Hematopoietic multipotent progenitor cell treated with erythropoietin and hydrocortisone succinate and interleukin-3 and kit ligand, for 8 days (in vitro differentiated cells): Measurements from ENCODE around the gene GAPVD1.
"Not testable (repeated sequence)": the region's sequence is repeated elsewhere in the genome, so short reads cannot be mapped to it uniquely, and the experiment has no call there.

Experiments used
- DNase-seq: peaks from one replicate; pipeline ENCODE4 v3.0.0-alpha.2; 2015

The GAPVD1 gene

DNA sequence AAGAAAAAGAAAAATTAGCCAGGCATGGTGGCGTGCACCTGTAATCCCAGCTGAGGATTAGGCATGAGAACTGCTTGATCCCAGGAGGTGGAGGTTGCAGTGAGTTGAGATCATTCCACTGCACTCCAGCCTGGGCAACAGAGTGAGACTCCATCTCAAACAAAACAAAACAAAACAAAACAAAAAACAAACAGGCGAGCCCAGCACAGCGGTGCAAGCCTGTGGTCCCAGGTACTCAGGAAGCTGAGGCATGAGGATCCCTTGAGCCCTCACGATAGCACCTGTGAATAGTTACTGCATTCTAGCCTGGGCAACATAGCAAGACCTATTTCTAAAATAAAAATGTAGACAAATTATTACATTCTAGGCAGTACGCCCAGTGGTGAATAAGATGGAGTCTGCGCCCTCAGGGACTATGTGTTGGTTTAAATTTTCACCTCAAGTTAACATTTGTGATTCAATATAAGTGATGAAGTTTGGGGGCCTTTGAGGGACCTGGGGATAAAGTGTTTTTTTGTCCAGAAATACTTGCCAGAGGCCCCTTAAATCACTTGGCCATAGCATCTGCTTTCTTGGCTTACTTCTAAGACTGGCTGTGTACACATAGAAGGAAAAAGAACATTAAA, 3.4 kb upstream of the GAPVD1 start:
- DNase-seq, result no peak

- no peak for DNase-seq
These were observed 2.6 kb upstream of the GAPVD1 start for GRCh38 chr9:125258832-125259534.

- DNase-seq, result no peak
These were observed 1.1 kb upstream of the GAPVD1 start for GRCh38 chr9:125260561-125260960.

DNA sequence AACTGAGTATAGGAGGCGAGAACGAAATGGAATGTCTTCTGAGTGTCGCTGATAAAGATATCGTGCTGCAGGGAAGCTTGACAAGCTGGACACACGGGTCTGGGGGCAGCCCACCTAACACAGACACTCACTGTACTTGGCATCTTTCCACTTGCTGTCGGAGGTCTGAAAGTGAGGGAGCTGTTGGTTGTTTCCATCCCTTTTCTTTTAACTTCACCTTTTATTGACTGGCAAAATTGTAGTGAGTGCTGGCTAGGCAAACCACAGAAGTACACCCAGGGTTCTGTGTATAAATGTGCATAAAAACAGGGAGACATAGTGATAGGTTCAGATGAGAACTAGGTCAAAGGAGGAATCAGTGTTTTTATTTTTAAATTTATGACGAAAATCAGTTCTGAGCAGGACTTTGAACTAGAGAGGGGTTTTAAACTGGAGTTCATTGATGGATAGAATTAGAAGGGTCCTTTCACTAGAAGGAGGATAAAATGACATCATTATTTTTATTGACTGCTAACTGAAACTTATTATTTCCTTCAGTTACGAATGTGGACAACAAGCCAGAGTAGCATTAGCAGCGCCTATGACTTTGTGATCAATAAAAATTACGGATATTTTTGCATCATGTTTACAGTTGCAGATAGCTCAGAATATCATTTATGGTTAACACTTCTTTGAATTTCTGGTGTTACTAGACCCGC, 817 bp downstream of the GAPVD1 start:
- peak; percentile 55 for DNase-seq

DNA sequence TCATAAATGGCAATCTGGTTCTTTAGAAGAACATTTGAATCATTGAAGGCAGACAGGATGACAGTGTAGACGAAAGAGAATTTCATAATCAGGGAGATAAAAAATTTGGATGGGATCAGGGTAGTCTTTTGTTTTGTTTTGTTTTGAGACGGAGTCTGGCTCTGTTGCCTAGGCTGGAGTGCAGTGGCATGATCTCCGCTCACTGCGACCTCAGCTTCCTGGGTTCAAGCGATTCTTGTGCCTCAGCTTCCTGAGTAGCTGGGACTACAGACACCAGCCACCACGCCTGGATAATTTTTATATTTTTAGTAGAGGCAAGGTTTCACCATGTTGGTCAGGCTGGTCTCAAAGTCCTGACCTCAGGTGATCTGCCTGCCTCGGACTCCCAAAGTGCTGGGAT, 2.4 kb downstream of the GAPVD1 start:
- DNase-seq, result not testable (repeated sequence)

DNA sequence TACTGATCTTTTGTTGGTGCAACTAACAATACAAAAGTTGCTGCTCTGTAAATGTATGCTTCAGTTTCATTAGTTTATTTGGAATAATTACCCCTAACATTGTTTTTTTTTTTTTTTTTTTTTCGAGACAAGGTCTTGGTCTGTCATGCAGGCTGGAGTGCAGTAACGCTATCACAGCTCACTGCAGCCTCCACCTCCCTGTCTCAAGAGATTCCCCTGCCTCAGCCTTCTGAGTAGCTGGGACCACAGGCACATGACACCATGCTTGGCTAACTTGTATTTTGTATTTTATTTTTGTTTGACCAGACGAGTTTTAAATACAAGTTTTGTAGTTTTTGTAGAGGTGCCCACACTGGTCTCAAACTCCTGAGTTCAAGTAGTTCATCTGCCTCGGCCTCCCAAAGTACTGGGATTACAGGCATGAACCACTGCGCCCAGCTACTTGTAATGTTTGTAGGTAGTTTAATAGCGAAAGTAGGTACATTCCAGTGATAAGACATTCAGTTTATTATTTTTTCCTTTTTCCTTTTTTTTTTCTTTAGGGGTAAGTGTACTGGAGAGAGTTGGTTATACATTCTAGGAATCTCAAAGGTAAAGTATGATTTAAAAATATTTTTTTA, 6.9 kb downstream of the GAPVD1 start:
- DNase-seq, result no peak

GRCh38 chr9:125269014-125269397, 7.4 kb downstream of the GAPVD1 start:
- DNase-seq, result no peak

DNA sequence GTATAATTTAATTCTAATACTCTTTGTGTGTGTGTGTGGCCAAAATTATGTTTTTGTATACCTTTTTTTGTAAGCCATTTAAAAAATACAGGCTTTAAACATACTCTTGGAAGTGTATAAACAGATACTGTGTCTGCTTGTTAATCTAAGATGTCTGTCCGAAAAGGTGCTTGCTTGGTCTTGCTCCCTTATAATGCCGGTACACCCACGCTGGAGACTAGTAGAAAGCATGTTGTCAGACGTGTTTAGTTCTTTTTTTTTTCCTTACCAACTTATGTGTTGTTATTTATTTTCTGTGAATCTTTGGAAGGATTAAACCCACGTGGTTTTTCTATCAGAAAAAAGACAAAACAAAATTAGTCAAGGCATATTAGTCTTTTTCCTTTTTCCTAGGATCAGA, 9.5 kb downstream of the GAPVD1 start:
- no peak for DNase-seq

GRCh38 chr9:125272697-125273096, 11.1 kb downstream of the GAPVD1 start:
- no peak for DNase-seq

DNA sequence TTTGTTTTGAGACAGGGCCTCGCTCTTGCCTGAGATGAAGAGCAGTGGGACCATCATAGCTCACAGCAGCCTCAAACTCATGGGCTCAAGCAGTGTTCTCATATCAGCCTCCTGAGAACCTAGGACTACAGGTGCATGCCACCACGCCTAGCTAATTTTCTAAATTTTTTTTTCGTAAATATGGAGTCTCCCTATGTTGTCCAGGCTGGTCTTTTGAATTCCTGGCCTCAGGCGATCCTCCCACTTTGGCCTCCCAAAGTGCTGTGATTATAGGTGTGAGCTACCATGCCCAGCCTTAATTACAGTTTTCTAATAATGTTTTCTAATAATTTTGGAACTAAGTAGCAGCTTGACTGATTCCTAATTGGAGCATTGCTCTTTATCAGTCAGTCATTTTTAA, 15.1 kb downstream of the GAPVD1 start:
- DNase-seq, result no peak

DNA sequence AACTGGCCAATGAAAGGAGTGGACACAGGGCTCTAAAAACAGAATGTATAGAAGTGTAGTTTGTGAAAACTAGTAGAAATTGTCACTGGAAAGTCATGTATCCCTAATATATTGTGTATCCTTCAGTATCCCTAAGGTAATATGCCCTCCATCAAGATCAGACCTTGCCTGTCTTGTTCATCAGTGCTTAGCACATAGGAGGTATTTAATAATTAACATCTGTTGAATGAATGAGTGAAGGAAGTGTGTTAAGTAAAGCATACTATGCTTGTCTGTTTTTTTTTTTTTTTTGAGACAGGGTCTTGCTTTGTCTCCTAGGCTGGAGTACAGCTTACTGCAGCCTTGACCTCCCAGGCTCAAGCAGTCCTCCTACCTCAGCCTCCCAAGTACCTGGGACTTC, 15.8 kb downstream of the GAPVD1 start:
- DNase-seq, result no peak

GRCh38 chr9:125280945-125281344, 19.3 kb downstream of the GAPVD1 start:
- DNase-seq, result peak; percentile 29

- DNase-seq, result peak; percentile 100
These were observed 23.2 kb downstream of the GAPVD1 start for GRCh38 chr9:125284855-125285254.

DNA sequence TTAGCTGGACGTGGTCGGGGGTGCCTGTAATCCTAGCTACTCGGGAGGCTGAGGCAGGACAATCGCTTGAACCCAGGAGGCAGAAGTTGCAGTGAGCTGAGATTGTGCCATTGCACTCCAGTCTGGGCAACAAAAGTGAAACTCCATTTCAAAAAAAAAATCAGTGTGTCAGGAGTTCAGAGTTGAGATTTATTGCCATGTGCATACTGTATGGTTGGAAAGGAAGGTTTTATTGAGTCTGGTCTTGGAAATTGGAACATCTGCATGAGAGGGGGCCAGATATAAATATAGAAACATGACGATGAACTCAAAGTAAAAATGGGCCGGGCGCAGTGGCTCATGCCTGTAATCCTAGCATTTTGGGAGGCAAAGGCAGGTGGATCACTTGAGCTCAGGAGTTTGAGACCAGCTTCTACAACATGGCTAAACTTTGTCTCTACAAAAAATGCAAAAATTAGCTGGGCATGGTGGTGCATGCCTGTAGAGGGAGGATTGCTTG, 25.4 kb downstream of the GAPVD1 start:
- not testable (repeated sequence) for DNase-seq

GRCh38 chr9:125293134-125293533, 31.5 kb downstream of the GAPVD1 start:
- no peak for DNase-seq

DNA sequence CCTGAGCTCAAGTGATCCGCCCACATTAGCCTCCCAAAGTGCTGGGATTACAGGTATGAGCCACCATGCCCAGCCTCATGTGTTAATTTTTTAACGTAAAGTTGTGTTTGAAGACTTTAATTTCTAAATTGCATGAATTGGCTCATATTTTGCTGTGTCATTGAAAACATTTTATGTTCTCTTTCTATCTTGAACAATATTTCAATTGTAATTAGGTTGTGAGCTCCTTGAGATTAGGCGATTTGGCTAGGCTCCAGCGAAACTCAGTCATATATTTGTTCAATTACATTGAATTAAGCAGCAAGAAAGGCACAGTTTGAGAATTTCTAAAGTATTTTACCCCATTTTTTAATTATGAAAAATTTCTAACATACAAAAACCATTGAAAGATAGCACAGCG, 34.0 kb downstream of the GAPVD1 start:
- peak; percentile 66 for DNase-seq

- DNase-seq, result no peak
These were observed 35.3 kb downstream of the GAPVD1 start for GRCh38 chr9:125296843-125297372.

DNA sequence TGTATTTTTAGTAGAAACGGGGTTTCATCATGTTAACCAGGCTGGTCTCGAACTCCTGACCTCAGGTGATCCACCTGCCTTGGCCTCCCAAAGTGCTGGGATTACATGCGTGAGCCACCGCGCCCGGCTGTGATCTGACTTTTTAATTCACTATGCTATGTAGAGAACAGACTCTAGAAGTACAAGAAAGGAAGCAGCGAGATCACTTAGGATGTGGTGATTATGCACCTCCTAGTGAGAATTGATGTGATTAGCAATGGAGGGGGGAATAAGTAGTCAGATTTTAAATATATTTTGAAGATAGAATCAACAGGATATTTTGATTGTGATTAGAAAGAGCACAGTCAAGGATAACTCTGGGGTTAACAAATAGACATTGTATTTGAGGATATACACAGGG, 36.3 kb downstream of the GAPVD1 start:
- DNase-seq, result no peak

DNA sequence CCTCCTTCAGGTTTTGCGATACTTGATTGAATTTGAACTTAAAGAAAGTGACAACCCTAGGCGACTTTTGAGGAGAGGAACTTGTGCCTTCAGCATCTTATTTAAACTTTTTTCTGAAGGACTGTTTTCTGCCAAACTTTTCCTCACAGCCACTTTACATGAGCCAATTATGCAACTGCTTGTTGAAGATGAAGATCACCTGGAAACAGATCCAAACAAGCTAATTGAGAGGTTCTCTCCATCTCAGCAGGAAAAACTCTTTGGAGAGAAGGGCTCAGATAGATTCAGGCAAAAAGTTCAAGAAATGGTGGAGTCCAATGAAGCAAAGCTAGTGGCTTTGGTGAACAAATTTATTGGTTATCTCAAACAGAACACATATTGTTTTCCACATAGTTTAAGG, 40.6 kb downstream of the GAPVD1 start:
- DNase-seq, result no peak

DNA sequence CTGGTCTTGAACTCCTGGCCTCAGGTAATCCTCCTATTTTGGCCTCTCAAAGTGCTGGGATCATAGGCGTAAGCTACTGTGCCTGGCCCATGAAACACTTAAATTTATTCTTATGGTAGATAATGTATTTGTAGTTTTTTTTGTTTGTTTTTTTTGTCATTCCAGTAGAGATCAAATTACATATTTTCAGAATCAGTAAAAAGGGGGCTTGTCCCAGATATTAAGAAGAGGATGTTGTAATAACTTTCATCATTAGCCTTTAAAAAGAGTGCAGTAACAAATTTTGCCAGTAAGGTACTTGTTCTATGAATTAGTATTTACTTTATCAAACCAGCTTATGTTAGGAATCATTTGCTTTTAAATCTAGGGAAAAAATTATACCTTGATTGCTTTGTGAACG, 42.6 kb downstream of the GAPVD1 start:
- no peak for DNase-seq

DNA sequence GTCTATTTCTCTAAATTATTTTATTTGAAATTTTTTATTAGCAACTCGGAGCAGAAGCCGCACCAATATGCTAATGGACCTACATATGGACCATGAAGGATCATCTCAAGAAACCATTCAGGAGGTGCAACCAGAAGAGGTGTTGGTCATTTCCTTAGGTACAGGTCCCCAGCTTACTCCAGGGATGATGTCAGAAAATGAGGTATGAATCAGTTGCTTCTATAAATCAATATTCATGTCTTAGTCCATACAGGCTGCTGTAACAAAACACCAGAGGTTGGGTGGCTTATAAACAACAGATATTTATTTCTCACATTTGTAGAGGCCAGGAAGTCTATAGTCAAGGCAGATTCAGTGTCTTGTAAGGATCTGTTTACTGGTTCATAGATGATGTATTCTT, 50.8 kb downstream of the GAPVD1 start:
- no peak for DNase-seq

- not testable (repeated sequence) for DNase-seq
These were observed 54.7 kb downstream of the GAPVD1 start for GRCh38 chr9:125316359-125316758.

DNA sequence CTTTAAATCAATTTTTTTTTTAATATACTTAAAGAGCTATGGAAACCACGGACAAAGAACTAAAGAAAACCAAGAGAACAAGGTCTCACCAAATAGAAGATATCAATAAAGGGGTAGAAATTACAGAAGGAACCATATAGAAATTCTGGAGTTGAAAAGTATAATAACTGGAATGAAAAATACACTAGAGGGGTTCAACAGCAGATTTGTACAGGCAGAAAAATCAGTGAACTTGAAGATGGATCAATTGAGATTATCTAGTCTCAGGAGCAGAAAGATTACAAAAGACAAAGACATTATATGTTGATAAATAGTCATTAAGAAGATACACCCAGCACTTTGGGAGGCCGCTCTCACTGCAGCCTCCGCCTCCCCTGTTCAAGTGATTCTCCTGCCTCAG, 56.1 kb downstream of the GAPVD1 start:
- DNase-seq, result no peak
